Measurements from ENCODE around the gene EPYC. TPM values are rescaled to one million over a fixed set of nuclear protein-coding genes. Genes with fewer than 3 reads are reported as not detected.

EPYC gene
- total RNA-seq, 4 donors from 2014 or later = not detected

DNA sequence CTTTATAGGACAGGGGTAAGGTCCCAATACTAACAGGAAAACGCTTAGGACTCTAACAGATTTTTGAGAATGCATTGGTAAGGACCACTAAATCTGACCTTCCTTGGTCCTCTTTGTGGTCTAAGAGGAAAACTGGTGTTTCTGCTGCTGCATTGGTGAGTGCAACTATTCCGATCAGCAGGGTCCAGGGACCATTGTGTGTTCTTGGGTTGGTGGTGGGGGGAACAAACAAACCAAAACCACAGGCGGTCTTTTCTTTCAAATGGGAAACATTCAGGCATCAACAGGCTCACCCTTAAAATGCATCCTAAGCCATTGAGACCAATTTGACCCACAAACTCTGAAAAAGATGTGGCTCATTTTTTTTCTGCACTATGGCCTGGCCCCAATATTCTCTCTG is 20.7 kb downstream of the EPYC start:
- Histone ChIP-seq H3K27me3 (no peaks in the 10 kb centered on the region), H3K27ac (no peak overlapping the region), H3K36me3 (no peaks in the 10 kb centered on the region), H3K9me3 (peaks cover 0 to 11% (median 0%) of the 10 kb centered on the region in 3 donors), H3K4me3 (no peak overlapping the region), H3K4me1 (no peaks in the 10 kb centered on the region)
- TF ChIP-seq POLR2A (IDR thresholded peaks at IDR 0.05) = no peak
- no peak for TF ChIP-seq CTCF (IDR thresholded peaks at IDR 0.05)
- intact Hi-C loops (cut with DNase I) = loop anchor here (10.0 kb wide), 1 partner anchor 341 kb away; no protein-coding TSS in a partner anchor
- 78 to 81% methylated on average over 3 of the region's 3 CpGs for WGBS, 2 donors
- DNase-seq = no peak

GRCh38 chr12:90982170-90982569 is 22.6 kb downstream of the EPYC start:
- Histone ChIP-seq H3K9me3 (peaks cover 0 to 10% (median 0%) of the 10 kb centered on the region in 3 donors), H3K36me3 (no peaks in the 10 kb centered on the region), H3K27ac (no peak overlapping the region), H3K4me1 (no peaks in the 10 kb centered on the region), H3K27me3 (no peaks in the 10 kb centered on the region), H3K4me3 (no peak overlapping the region)
- WGBS, 2 donors = 96 to 97% methylated on average over 1 of the region's 1 CpG
- TF ChIP-seq POLR2A (IDR thresholded peaks at IDR 0.05) (no peak), CTCF (IDR thresholded peaks at IDR 0.05) (no peak)
- intact Hi-C loops (cut with DNase I) = loop anchor here (10.0 kb wide), 1 partner anchor 343 kb away; no protein-coding TSS in a partner anchor
- DNase-seq = no peak

DNA sequence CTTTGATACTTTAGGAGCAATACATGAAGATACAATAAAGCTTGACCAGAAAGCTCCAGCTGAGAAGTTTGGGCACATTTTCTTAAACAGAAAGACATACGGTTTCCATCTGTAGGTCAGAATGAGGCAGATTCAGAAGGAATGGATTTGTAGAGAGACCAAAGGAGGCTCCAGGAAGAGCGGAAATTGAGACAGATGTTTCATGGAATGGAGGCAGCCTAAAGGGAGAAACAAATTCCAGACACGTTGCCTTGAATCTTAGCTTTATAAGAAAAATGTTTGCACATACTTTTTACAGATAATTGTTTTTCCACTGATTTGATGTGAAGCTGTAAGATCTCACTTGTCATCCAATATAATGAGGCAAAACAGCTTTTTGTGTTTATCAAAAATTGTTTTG is 24.8 kb downstream of the EPYC start:
- intact Hi-C loops (cut with DNase I) = loop anchor here (10.0 kb wide), 2 partner anchors 345 to 375 kb away; no protein-coding TSS in a partner anchor
- Histone ChIP-seq H3K4me3 (no peak overlapping the region), H3K9me3 (no peaks in the 10 kb centered on the region), H3K36me3 (no peaks in the 10 kb centered on the region), H3K27me3 (no peaks in the 10 kb centered on the region), H3K27ac (peak overlapping the region in 2 of 4 donors; percentile 7 to 11), H3K4me1 (no peaks in the 10 kb centered on the region)
- 69 to 83% methylated on average over 3 of the region's 3 CpGs for WGBS, 2 donors
- no peak for DNase-seq
- TF ChIP-seq CTCF (IDR thresholded peaks at IDR 0.05) (no peak), POLR2A (IDR thresholded peaks at IDR 0.05) (no peak)

DNA sequence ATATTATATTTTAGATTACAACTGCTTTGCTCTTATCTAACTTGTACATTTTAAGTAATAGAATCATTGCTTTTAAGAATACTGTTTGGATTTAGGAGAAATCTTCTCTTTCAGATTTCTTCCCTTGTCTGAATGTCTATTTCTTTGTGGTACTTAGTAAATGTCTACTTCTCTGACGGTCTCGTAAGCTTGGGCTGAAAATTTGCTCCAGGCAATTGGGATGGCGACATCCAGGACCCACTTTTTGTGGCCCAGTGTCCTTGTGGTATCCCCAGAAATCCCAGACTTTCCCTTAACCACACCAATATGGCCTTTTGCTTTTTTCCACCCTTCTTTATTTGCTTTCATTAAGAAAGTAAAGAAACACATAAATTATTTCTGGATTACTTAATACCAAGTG is 25.8 kb downstream of the EPYC start:
- WGBS, 2 donors = 82% methylated on average over 3 of the region's 3 CpGs
- TF ChIP-seq POLR2A (IDR thresholded peaks at IDR 0.05) = no peak
- TF ChIP-seq CTCF (IDR thresholded peaks at IDR 0.05) = no peak
- H3K36me3 ChIP-seq = no peaks in the 10 kb centered on the region
- intact Hi-C loops (cut with DNase I) = loop anchor here (10.0 kb wide), 1 partner anchor 376 kb away; no protein-coding TSS in a partner anchor
- no peaks in the 10 kb centered on the region for H3K27me3 ChIP-seq
- H3K4me1 ChIP-seq = no peaks in the 10 kb centered on the region
- H3K27ac ChIP-seq = no peak overlapping the region
- H3K9me3 ChIP-seq = no peaks in the 10 kb centered on the region
- no peak for DNase-seq
- no peak overlapping the region for H3K4me3 ChIP-seq

DNA sequence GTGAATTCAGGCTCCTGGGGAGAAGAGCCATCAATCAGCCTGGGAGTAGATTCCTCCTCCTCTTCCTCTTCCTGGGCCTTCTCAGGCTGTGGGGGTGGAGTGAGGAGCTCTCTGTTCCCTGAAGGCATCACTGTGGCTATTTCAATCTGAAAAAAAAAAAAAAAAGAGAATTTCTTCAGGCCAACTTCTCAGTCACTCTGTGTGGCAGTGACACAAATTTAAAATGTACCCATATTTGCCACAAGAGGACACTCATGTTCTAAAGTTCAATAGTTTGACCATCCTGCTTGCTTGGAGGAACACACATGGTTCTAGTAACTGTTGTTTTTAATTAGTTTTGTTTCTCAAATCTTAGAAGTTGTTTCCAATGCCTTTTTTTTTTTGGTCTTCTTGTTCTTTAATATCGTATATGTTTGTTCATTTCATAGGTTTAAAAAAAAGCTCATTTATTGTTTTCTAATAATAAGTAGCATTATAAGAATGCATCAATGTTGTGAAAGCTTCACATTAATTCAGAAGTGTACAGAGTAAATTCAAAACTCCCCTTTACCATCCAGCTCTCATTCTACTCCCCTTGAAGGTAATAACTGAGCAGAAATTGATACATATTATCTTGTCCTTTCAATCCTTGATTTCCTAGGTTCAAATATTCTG is 26.5 kb downstream of the EPYC start:
- intact Hi-C loops (cut with DNase I) = loop anchor here (10.0 kb wide), 1 partner anchor 377 kb away; no protein-coding TSS in a partner anchor
- no peak overlapping the region for H3K4me3 ChIP-seq
- 25 to 29% methylated on average over 1 of the region's 1 CpG for WGBS, 2 donors
- H3K27ac ChIP-seq = peak overlapping the region in 2 of 4 donors; percentile 1 to 36
- H3K9me3 ChIP-seq = no peaks in the 10 kb centered on the region
- no peak for DNase-seq
- H3K4me1 ChIP-seq = no peaks in the 10 kb centered on the region
- H3K27me3 ChIP-seq = no peaks in the 10 kb centered on the region
- no peak for TF ChIP-seq POLR2A (IDR thresholded peaks at IDR 0.05)
- TF ChIP-seq CTCF (IDR thresholded peaks at IDR 0.05) = peak in 4 of 6 experiments; percentile 55 to 71 (median 62)
- no peaks in the 10 kb centered on the region for H3K36me3 ChIP-seq
